ENCODE measurements around the gene RCAN2. TPM values are rescaled to one million over a fixed set of nuclear protein-coding genes. Genes with fewer than 3 reads are reported as not detected.

Gene RCAN2
- total and polyA plus RNA-seq, 2 experiments from 2014 or later = 6.0 to 9.3 TPM

DNA sequence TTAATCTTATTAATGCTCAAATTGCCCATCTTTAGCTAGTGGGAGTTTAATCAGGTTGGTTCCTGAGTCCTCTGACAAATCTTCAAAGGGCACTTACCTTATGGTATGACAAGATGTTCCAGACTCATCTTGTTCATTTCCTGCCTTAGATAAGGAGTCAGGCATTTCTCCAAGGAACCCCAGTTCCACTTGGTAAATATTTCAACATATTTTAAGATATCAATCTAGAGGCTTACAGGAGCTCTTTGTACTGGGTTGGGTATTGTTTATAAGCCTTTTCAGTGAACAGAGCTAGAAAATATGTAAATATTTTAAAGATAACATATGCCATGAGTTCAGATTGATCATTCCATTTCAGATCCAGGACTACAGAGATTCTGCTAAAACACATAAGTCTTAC lies 159.8 kb downstream of the RCAN2 start (continued):
- TF ChIP-seq, protein P1, sequence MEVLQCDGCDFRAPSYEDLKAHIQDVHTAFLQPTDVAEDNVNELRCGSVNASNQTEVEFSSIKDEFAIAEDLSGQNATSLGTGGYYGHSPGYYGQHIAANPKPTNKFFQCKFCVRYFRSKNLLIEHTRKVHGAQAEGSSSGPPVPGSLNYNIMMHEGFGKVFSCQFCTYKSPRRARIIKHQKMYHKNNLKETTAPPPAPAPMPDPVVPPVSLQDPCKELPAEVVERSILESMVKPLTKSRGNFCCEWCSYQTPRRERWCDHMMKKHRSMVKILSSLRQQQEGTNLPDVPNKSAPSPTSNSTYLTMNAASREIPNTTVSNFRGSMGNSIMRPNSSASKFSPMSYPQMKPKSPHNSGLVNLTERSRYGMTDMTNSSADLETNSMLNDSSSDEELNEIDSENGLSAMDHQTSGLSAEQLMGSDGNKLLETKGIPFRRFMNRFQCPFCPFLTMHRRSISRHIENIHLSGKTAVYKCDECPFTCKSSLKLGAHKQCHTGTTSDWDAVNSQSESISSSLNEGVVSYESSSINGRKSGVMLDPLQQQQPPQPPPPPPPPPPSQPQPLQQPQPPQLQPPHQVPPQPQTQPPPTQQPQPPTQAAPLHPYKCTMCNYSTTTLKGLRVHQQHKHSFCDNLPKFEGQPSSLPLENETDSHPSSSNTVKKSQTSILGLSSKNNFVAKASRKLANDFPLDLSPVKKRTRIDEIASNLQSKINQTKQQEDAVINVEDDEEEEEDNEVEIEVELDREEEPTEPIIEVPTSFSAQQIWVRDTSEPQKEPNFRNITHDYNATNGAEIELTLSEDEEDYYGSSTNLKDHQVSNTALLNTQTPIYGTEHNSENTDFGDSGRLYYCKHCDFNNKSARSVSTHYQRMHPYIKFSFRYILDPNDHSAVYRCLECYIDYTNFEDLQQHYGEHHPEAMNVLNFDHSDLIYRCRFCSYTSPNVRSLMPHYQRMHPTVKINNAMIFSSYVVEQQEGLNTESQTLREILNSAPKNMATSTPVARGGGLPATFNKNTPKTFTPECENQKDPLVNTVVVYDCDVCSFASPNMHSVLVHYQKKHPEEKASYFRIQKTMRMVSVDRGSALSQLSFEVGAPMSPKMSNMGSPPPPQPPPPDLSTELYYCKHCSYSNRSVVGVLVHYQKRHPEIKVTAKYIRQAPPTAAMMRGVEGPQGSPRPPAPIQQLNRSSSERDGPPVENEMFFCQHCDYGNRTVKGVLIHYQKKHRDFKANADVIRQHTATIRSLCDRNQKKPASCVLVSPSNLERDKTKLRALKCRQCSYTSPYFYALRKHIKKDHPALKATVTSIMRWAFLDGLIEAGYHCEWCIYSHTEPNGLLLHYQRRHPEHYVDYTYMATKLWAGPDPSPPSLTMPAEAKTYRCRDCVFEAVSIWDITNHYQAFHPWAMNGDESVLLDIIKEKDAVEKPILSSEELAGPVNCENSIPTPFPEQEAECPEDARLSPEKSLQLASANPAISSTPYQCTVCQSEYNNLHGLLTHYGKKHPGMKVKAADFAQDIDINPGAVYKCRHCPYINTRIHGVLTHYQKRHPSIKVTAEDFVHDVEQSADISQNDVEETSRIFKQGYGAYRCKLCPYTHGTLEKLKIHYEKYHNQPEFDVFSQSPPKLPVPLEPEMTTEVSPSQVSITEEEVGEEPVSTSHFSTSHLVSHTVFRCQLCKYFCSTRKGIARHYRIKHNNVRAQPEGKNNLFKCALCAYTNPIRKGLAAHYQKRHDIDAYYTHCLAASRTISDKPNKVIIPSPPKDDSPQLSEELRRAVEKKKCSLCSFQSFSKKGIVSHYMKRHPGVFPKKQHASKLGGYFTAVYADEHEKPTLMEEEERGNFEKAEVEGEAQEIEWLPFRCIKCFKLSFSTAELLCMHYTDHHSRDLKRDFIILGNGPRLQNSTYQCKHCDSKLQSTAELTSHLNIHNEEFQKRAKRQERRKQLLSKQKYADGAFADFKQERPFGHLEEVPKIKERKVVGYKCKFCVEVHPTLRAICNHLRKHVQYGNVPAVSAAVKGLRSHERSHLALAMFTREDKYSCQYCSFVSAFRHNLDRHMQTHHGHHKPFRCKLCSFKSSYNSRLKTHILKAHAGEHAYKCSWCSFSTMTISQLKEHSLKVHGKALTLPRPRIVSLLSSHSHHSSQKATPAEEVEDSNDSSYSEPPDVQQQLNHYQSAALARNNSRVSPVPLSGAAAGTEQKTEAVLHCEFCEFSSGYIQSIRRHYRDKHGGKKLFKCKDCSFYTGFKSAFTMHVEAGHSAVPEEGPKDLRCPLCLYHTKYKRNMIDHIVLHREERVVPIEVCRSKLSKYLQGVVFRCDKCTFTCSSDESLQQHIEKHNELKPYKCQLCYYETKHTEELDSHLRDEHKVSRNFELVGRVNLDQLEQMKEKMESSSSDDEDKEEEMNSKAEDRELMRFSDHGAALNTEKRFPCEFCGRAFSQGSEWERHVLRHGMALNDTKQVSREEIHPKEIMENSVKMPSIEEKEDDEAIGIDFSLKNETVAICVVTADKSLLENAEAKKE (CRISPR knock-in tag; IDR thresholded peaks at IDR 0.05) = no peak
- no peak for TF ChIP-seq NANOG (IDR thresholded peaks at IDR 0.05; ENCODE audit: borderline replicate concordance)
- TF ChIP-seq JUNB (IDR thresholded peaks at IDR 0.05; ENCODE audit: unreplicated experiment) = no peak
- no peak for TF ChIP-seq ZNF331 (CRISPR knock-in tag; IDR thresholded peaks at IDR 0.05; ENCODE audit: low read depth)
- TF ChIP-seq ZNF114 (CRISPR knock-in tag; IDR thresholded peaks at IDR 0.05) = no peak
- TF ChIP-seq, protein P2, sequence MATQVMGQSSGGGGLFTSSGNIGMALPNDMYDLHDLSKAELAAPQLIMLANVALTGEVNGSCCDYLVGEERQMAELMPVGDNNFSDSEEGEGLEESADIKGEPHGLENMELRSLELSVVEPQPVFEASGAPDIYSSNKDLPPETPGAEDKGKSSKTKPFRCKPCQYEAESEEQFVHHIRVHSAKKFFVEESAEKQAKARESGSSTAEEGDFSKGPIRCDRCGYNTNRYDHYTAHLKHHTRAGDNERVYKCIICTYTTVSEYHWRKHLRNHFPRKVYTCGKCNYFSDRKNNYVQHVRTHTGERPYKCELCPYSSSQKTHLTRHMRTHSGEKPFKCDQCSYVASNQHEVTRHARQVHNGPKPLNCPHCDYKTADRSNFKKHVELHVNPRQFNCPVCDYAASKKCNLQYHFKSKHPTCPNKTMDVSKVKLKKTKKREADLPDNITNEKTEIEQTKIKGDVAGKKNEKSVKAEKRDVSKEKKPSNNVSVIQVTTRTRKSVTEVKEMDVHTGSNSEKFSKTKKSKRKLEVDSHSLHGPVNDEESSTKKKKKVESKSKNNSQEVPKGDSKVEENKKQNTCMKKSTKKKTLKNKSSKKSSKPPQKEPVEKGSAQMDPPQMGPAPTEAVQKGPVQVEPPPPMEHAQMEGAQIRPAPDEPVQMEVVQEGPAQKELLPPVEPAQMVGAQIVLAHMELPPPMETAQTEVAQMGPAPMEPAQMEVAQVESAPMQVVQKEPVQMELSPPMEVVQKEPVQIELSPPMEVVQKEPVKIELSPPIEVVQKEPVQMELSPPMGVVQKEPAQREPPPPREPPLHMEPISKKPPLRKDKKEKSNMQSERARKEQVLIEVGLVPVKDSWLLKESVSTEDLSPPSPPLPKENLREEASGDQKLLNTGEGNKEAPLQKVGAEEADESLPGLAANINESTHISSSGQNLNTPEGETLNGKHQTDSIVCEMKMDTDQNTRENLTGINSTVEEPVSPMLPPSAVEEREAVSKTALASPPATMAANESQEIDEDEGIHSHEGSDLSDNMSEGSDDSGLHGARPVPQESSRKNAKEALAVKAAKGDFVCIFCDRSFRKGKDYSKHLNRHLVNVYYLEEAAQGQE (IDR thresholded peaks at IDR 0.05; ENCODE audit: unreplicated experiment) = no peak

DNA sequence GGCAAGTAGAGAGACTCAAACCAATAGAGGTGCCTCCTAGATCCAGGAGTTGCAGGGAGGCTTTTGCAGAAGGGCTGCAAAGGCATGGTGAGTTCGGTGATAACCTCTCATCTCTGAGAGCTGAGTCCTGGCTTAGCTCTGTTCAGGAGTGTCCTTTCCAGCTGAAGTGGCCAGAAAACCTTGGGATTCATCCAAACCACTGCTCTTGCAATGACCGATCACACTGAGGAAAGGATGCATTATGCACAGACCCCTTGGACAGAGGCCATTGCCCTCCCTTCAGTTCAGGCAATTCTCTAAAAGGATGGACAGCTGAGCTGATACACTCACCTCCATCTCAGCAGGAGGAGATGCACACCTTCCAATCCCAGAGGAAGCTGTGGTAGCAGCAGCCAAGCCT lies 161.7 kb downstream of the RCAN2 start:
- H2AFZ ChIP-seq = no peak overlapping the region
- H3K79me2 ChIP-seq (replicated peaks; ENCODE audit: insufficient read depth) = no peaks in the 10 kb centered on the region
- H3K4me2 ChIP-seq = no peak overlapping the region
- no peaks in the 10 kb centered on the region for H3K9me2 ChIP-seq (ENCODE audit: insufficient read depth)
- no peaks in the 10 kb centered on the region for H3K27me3 ChIP-seq (ENCODE audit: insufficient read depth)
- no peaks in the 10 kb centered on the region for H4K20me1 ChIP-seq (replicated peaks; ENCODE audit: insufficient read depth)
- H3K36me3 Mint-ChIP-seq (ENCODE audit: low read depth) = no peaks in the 10 kb centered on the region
- H3K4me1 ChIP-seq (ENCODE audit: insufficient read depth) = peaks cover 13% of the 10 kb centered on the region
- DNase-seq (ENCODE audit: low spot score) = no peak
- no peak overlapping the region for H3K4me3 ChIP-seq
- H3K4me3 Mint-ChIP-seq = no peak overlapping the region
- no peaks in the 10 kb centered on the region for H3K9me3 Mint-ChIP-seq
- H3K27ac ChIP-seq (ENCODE audit: low read depth) = no peak overlapping the region
- H3K4me1 Mint-ChIP-seq = peaks cover 14% of the 10 kb centered on the region
- no peaks in the 10 kb centered on the region for H3K36me3 ChIP-seq (ENCODE audit: insufficient read depth)
- no peak overlapping the region for H3K27ac Mint-ChIP-seq
- ATAC-seq = no peak
- no peaks in the 10 kb centered on the region for H3F3A ChIP-seq (replicated peaks; ENCODE audit: low read depth)
- H3K27me3 Mint-ChIP-seq (ENCODE audit: insufficient read depth, low read depth, poor library complexity) = no peaks in the 10 kb centered on the region
- TF ChIP-seq STAT1 (IDR thresholded peaks at IDR 0.05; ENCODE audit: unreplicated experiment) (no peak), ZNF331 (CRISPR knock-in tag; IDR thresholded peaks at IDR 0.05; ENCODE audit: low read depth) (no peak), EZH2phosphoT487 (IDR thresholded peaks at IDR 0.05; ENCODE audit: unreplicated experiment) (no peak), JUNB (IDR thresholded peaks at IDR 0.05; ENCODE audit: unreplicated experiment) (no peak), POLR2AphosphoS5 (IDR thresholded peaks at IDR 0.05; ENCODE audit: low read depth) (no peak)
